K562 (cell line): ENCODE results near the gene ENTPD8. TPM values are rescaled to one million over a fixed set of nuclear protein-coding genes. Genes with fewer than 3 reads are reported as not detected.

Source experiments
- ATAC-seq: fragments of 200-7000 bp; cut with Tn5 transposase; 3 replicates; pipeline ENCODE4 v1.9.1; 2020; ENCODE audit warnings: moderate library complexity
- BruUV-seq: library from RNA; stranded (reverse); fragments of 400-500 nt; replicated peaks from 2 replicates; lab custom pipeline; 2021; lab: Mats Ljungman, UMichigan
- CTCF ChIA-PET: fragments of 300-600 bp; formaldehyde crosslinking; extraction: SDS; loops from one replicate; lab custom pipeline; 2021; ENCODE audit warnings: low intra/inter-chr PET ratio; lab: Yijun Ruan, JAX
- POLR2A ChIA-PET: fragments of 300-600, 350-650 bp; sonication (Branson Sonifier 250); formaldehyde crosslinking; extraction: SDS; loops from one replicate; lab custom pipeline; 2021; ENCODE audit warnings: antibody characterized with exemption, inconsistent platforms; lab: Yijun Ruan, JAX
- DNase-seq, 4 experiments: peaks; one replicate each; pipeline versions ENCODE4 v3.0.0 to v3.0.0-alpha.2; 2011 to 2018; ENCODE audit warnings: low spot score in 3 of 4, mixed read lengths in 3 of 4; ENCODE audit errors: extremely low read depth in 1 of 4
- FAIRE-seq: peaks from 2 replicates; lab custom pipeline; 2011; peaks lifted over from hg19 to GRCh38; lab: Jason Lieb, UNC
- H2AFZ ChIP-seq: 2 replicates; pipeline ENCODE4 v1.6.0; 2011; ENCODE audit warnings: low read depth, low read length, control low read depth, inconsistent platforms
- H3K27ac ChIP-seq: fragments of 200-600 bp; 3 replicates; pipeline ENCODE4 v1.8.0; 2011; ENCODE audit warnings: low read depth, mild to moderate bottlenecking, control low read depth, inconsistent platforms, low read length, moderate library complexity, mixed read lengths; ENCODE audit errors: extremely low read depth
- H3K27me3 ChIP-seq, 2 experiments: fragments of 300-600 bp in 1 of 2; 2 replicates in 1 of 2; 3 replicates in 1 of 2; pipeline versions ENCODE4 v1.6.0 to v1.8.0; 2011; ENCODE audit warnings: inconsistent platforms in 2 of 2, low read length in 2 of 2, mild to moderate bottlenecking in 1 of 2, mixed read lengths in 1 of 2, moderate library complexity in 1 of 2; ENCODE audit not compliant: control insufficient read depth in 2 of 2, insufficient read depth in 2 of 2
- H3K36me3 ChIP-seq: fragments of 300-600 bp; 3 replicates; pipeline ENCODE4 v1.8.0; 2011; ENCODE audit warnings: mild to moderate bottlenecking, low read length, inconsistent platforms; ENCODE audit not compliant: control insufficient read depth, insufficient read depth
- H3K4me1 ChIP-seq, 2 experiments: fragments of 200-600 bp in 1 of 2; replicated peaks in 1 of 2; 2 replicates in 1 of 2; 3 replicates in 1 of 2; pipeline versions ENCODE4 v1.5.1 to v1.8.0; 2011; ENCODE audit warnings: inconsistent platforms in 2 of 2, low read length in 2 of 2, mild to moderate bottlenecking in 1 of 2, mixed read lengths in 1 of 2, moderate library complexity in 1 of 2; ENCODE audit not compliant: control insufficient read depth in 2 of 2, insufficient read depth in 2 of 2
- H3K4me2 ChIP-seq: 2 replicates; pipeline ENCODE4 v1.6.1; 2011; ENCODE audit warnings: low read length, control low read depth, inconsistent platforms, mixed read lengths; ENCODE audit not compliant: insufficient read depth
- H3K4me3 ChIP-seq: fragments of 200-600 bp; sonication (generic), shearing (Covaris generic); 2 replicates; pipeline ENCODE4 v1.5.1; 2016; ENCODE audit warnings: control low read depth, inconsistent platforms
- H3K79me2 ChIP-seq: fragments of 200-600 bp; 3 replicates; pipeline ENCODE4 v1.8.0; 2011; ENCODE audit warnings: low read length, inconsistent platforms; ENCODE audit not compliant: control insufficient read depth, insufficient read depth
- H3K9ac ChIP-seq, 2 experiments: 2 replicates each; pipeline versions ENCODE4 v1.6.0 to v1.6.1; 2011; ENCODE audit warnings: low read depth in 2 of 2, low read length in 2 of 2, control low read depth in 1 of 2, inconsistent platforms in 1 of 2, mild to moderate bottlenecking in 1 of 2, mixed read lengths in 1 of 2; ENCODE audit not compliant: insufficient read depth in 1 of 2
- H3K9me1 ChIP-seq: one replicate; pipeline ENCODE4 v1.6.0; 2011; ENCODE audit warnings: inconsistent platforms, mild to moderate bottlenecking, low read length, moderate library complexity; ENCODE audit not compliant: control insufficient read depth, insufficient read depth
- H3K9me3 ChIP-seq: replicated peaks from 2 replicates; pipeline ENCODE4 v1.5.1; 2011; ENCODE audit warnings: low read depth, low read length, inconsistent platforms; ENCODE audit not compliant: control insufficient read depth, insufficient read depth
- H4K20me1 ChIP-seq: replicated peaks from 2 replicates; pipeline ENCODE4 v1.6.1; 2011; ENCODE audit warnings: low read length, inconsistent platforms, mixed read lengths; ENCODE audit not compliant: control insufficient read depth, insufficient read depth
- BCL6 ChIP-seq: fragments of 250-450 bp; sonication (Bioruptor Pico); IDR thresholded peaks from 2 replicates; pipeline ENCODE4 v1.4.0; 2020
- CHD1 ChIP-seq: fragments of 200-600 bp; sonication (generic); IDR thresholded peaks from one replicate; pipeline ENCODE4 v1.6.1; 2012; ENCODE audit warnings: mild to moderate bottlenecking, moderate library complexity, low read length, inconsistent platforms
- MCM3 ChIP-seq: fragments of 450-650 bp; IDR thresholded peaks from 2 replicates; pipeline ENCODE4 v1.6.1; 2016
- MED1 ChIP-seq: sonication (generic); formaldehyde crosslinking; IDR thresholded peaks from 2 replicates; pipeline ENCODE4 v1.8.1; 2023; ENCODE audit warnings: missing genetic modification reagents, borderline replicate concordance
- PML ChIP-seq: IDR thresholded peaks from 2 replicates; pipeline ENCODE4 v1.6.1; 2012; ENCODE audit warnings: low read length, inconsistent platforms
- POLR2AphosphoS5 ChIP-seq: IDR thresholded peaks from 2 replicates; pipeline ENCODE4 v1.6.1; 2011; ENCODE audit warnings: mild to moderate bottlenecking, low read depth, low read length, moderate library complexity; ENCODE audit not compliant: control insufficient read depth, insufficient read depth
- RHOXF2B ChIP-seq: fragments of 250-450 bp; sonication (Bioruptor Pico); conservative IDR thresholded peaks from 2 replicates; pipeline ENCODE4 v1.5.1; 2021
- XRCC5 ChIP-seq: fragments of 200-400 bp; formaldehyde crosslinking; IDR thresholded peaks from 2 replicates; pipeline ENCODE4 v1.6.1; 2017; ENCODE audit warnings: low read depth, mild to moderate bottlenecking, low read length
- ZNF121 ChIP-seq: sonication (generic); formaldehyde crosslinking; conservative IDR thresholded peaks from 2 replicates; pipeline ENCODE4 v1.8.0; 2022; ENCODE audit warnings: missing genetic modification reagents
- ZNF384 ChIP-seq: IDR thresholded peaks from 2 replicates; pipeline ENCODE4 v1.6.1; 2012; ENCODE audit warnings: low read depth, low read length, improper control_type of control experiment
- ZNF408 ChIP-seq: fragments of 250-450 bp; sonication (Bioruptor Pico); IDR thresholded peaks from 2 replicates; pipeline ENCODE4 v1.4.0; 2020; ENCODE audit warnings: low read depth, mild to moderate bottlenecking, moderate library complexity
- WGBS: fragments of 100-300 bp; shearing (Covaris generic); methylation state at CpG from one replicate; pipeline ENCODE4 v1.1.6; 2016; ENCODE audit warnings: low coverage, mixed read lengths; ENCODE audit not compliant: insufficient coverage; ENCODE audit errors: missing lambda C conversion rate; 5-methylcytosine and 5-hydroxymethylcytosine counted together
- in situ Hi-C: fragments of 300-500 bp; cut with MboI; formaldehyde crosslinking; loops from 4 replicates; pipeline ENCODE4 v1.15.0; 2018; ENCODE audit warnings: inconsistent platforms, mixed read lengths
- intact Hi-C: fragments of 100-400 bp; cut with micrococcal nuclease; formaldehyde crosslinking; loops from 2 replicates; pipeline ENCODE4 v1.14.2; 2022
- polyA plus RNA-seq, 8 experiments: library from polyadenylated mRNA; depleted of rRNA in 4 of 8; stranded (reverse) in 5 of 8; unstranded in 3 of 8; fragments of >200 nt; fragmentation: Nextera tagmentation in 2 of 8; fragmentation: Illumina TruSeq in 1 of 8; extraction: Ambion mirVana in 2 of 8; extraction: Trizol in 1 of 8; gene quantifications; 2 replicates each; pipeline versions ENCODE4 v1.2.1 to v1.2.3, GENCODE V29; 2011 to 2014; ENCODE audit warnings: inconsistent platforms in 1 of 8, missing spikeins in 1 of 8
- total RNA-seq, 7 experiments: library from RNA; depleted of rRNA in 6 of 7; stranded (reverse); fragments of >200 nt in 6 of 7; fragmentation: Illumina TruSeq in 2 of 7; extraction: Trizol in 2 of 7; gene quantifications; 2 replicates each; pipeline versions ENCODE4 v1.2.1 to v1.2.3, GENCODE V29; 2011 to 2021; ENCODE audit warnings: low replicate concordance in 1 of 7
- TF ChIP-seq, protein P1 (sequence below): fragments of 450-650 bp; formaldehyde crosslinking; IDR thresholded peaks from 2 replicates; pipeline ENCODE4 v1.4.0; 2020; ENCODE audit warnings: mild to moderate bottlenecking
- TF ChIP-seq, protein P2 (sequence below): fragments of 250-450 bp; sonication (Bioruptor Pico); IDR thresholded peaks from 2 replicates; pipeline ENCODE4 v1.4.0; 2020; ENCODE audit warnings: borderline replicate concordance

The ENTPD8 gene
- total and polyA plus RNA-seq, 9 of the 15 experiments (the other 6 are each of a cell fraction or from before 2014, with no cell fraction given) = 0.06 to 0.27 (median 0.19) TPM; not detected in 5

DNA sequence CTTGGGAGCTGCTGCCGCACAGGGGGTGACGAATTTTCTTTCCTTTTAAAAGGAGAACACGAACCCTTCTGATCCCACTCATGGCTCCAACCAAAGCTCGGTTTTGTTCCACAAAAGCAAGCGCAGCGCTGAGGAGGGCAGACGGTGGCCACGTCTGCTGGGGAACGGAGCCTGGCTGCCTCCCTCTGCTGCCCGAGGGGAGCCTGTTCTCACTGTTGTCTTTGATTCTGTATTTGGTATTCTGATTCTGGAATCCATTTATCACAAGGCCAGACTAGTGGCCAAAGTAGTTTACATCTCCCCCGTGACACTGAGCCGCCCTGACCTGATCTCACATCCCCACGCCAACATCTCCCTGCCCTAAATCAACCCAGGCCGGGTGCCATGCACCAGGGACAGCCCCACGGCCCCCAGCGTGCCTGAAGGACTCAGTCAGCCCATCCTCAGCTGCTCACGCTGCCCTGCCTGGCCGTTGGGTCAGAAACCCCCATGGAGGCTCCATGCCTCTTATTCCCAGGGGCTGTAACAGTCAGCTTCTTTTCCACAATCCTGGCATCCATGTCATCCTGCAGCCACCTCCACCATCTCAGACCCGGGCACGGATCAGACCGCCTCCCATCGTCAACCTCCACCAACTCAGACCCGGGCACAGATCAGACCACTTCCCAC is 24.7 kb upstream of the ENTPD8 start:
- no peaks in the 10 kb centered on the region for H4K20me1 ChIP-seq
- intact Hi-C loops = no loop called here
- ChIA-PET POLR2A (interaction anchor here (0.6 kb wide), 1 partner anchor 14 kb away, joined by 3 read pairs; no protein-coding TSS in a partner anchor), CTCF (no interaction called here)
- no peak for DNase-seq
- H3K36me3 ChIP-seq = no peaks in the 10 kb centered on the region
- no peak for TF ChIP-seq POLR2AphosphoS5
- no peak for TF ChIP-seq ZNF408
- TF ChIP-seq ZNF384 = no peak
- TF ChIP-seq, protein P1, sequence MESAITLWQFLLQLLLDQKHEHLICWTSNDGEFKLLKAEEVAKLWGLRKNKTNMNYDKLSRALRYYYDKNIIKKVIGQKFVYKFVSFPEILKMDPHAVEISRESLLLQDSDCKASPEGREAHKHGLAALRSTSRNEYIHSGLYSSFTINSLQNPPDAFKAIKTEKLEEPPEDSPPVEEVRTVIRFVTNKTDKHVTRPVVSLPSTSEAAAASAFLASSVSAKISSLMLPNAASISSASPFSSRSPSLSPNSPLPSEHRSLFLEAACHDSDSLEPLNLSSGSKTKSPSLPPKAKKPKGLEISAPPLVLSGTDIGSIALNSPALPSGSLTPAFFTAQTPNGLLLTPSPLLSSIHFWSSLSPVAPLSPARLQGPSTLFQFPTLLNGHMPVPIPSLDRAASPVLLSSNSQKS (CRISPR knock-in tag) = no peak
- no peak for TF ChIP-seq PML
- no peak for TF ChIP-seq RHOXF2B (CRISPR knock-in tag)
- TF ChIP-seq, protein P2, sequence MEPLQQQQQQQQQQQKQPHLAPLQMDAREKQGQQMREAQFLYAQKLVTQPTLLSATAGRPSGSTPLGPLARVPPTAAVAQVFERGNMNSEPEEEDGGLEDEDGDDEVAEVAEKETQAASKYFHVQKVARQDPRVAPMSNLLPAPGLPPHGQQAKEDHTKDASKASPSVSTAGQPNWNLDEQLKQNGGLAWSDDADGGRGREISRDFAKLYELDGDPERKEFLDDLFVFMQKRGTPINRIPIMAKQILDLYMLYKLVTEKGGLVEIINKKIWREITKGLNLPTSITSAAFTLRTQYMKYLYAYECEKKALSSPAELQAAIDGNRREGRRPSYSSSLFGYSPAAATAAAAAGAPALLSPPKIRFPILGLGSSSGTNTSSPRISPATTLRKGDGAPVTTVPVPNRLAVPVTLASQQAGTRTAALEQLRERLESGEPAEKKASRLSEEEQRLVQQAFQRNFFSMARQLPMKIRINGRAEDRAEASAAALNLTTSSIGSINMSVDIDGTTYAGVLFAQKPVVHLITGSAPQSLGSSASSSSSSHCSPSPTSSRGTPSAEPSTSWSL (CRISPR knock-in tag) = no peak
- TF ChIP-seq CHD1 = no peak
- TF ChIP-seq ZNF121 = no peak
- no peak for TF ChIP-seq MED1 (CRISPR knock-in tag)
- TF ChIP-seq BCL6 (CRISPR knock-in tag) = no peak
- TF ChIP-seq XRCC5 = no peak
- TF ChIP-seq MCM3 = no peak
- H3K4me3 ChIP-seq = no peak overlapping the region
- no peaks in the 10 kb centered on the region for H3K9me3 ChIP-seq
- H3K27ac ChIP-seq = no peak overlapping the region
- ATAC-seq = no peak
- H3K4me2 ChIP-seq = no peak overlapping the region
- H3K4me1 ChIP-seq = peaks cover 11 to 60% of the 10 kb centered on the region in 2 experiments; a peak in 4 of 5 replicates
- in situ Hi-C loops = no loop called here
- no peak for FAIRE-seq
- WGBS = 38% methylated on average over 21 of the region's 23 CpGs
- H2AFZ ChIP-seq = peak overlapping the region; percentile 27; the same call in 1 of the 2 replicates
- no peaks in the 10 kb centered on the region for H3K79me2 ChIP-seq
- no TSS peak for BruUV-seq
- no peaks in the 10 kb centered on the region for H3K9me1 ChIP-seq
- H3K9ac ChIP-seq = peak overlapping the region in 1 of 2 experiments; percentile 58; a peak in 1 of 4 replicates
- no peaks in the 10 kb centered on the region for H3K27me3 ChIP-seq
